ENCODE results near the gene SLC39A12. TPM values are rescaled to one million over a fixed set of nuclear protein-coding genes. Genes with fewer than 3 reads are reported as not detected.
A peak's percentile ranks its signal among the peaks of the same experiment; 100 is the strongest.

SLC39A12 gene
- total and polyA plus RNA-seq, 2 of the 4 experiments (the other 2 are of a cell fraction): not detected

GRCh38 chr10:18044976-18045720 is 93.4 kb downstream of the SLC39A12 start:
- Histone ChIP-seq H2AK5ac (ENCODE audit: low read depth, low read length) (0 out of 2 replicates have a peak overlapping the region, but pooled peaks have one; percentile 60), H2BK120ac (ENCODE audit: low read depth, low read length) (peak overlapping the region; percentile 97), H2AK9ac (replicated peaks; ENCODE audit: low read depth, low read length, poor library complexity) (peak overlapping the region; percentile 81), H3K79me1 (ENCODE audit: low read depth in 1 of 2, low read length in 2 of 2) (no peaks in the 10 kb centered on the region), H3K27me3 (ENCODE audit: control insufficient read depth, insufficient read depth, low read length) (peaks cover under 1% of the 10 kb centered on the region; the same call in 1 of the 2 replicates), H3K9me3 (ENCODE audit: control insufficient read depth, insufficient read depth, low read length) (no peaks in the 10 kb centered on the region), H3K23ac (ENCODE audit: low read depth, low read length) (peak overlapping the region; percentile 80), H3K4me2 (ENCODE audit: low read depth, low read length) (peak overlapping the region; percentile 76), H3K9me1 (ENCODE audit: insufficient read depth, low read length) (peaks cover 8% of the 10 kb centered on the region), H2BK5ac (ENCODE audit: low read depth, low read length, poor library complexity, severe bottlenecking) (peak overlapping the region; percentile 92), H2AFZ (replicated peaks; ENCODE audit: low read length, poor library complexity) (peak overlapping the region; percentile 69), H3K56ac (ENCODE audit: extremely low read depth, insufficient read depth, low read length) (no peak overlapping the region), H3K36me3 (ENCODE audit: control insufficient read depth, insufficient read depth, low read length) (no peaks in the 10 kb centered on the region), H3K4me1 (ENCODE audit: control insufficient read depth, insufficient read depth, low read length) (peaks cover 13% of the 10 kb centered on the region), H3K14ac (replicated peaks; ENCODE audit: low read depth, low read length) (peak overlapping the region; percentile 82; the same call in 1 of the 2 replicates), H4K20me1 (ENCODE audit: insufficient read depth, low read length) (no peaks in the 10 kb centered on the region; the same call in 1 of the 2 replicates), H3K27ac (ENCODE audit: insufficient read depth, low read length) (peak overlapping the region; percentile 71; the same call in 1 of the 2 replicates), H3K9ac (ENCODE audit: low read depth, low read length) (no peak overlapping the region), H4K91ac (ENCODE audit: insufficient read depth, low read depth, low read length) (peak overlapping the region; percentile 69), H4K8ac (ENCODE audit: low read depth in 2 of 2, low read length in 2 of 2) (peak overlapping the region in 1 of 2 experiments; percentile 78; a peak in 3 of 4 replicates), H2BK15ac (ENCODE audit: low read depth, low read length) (peak overlapping the region; percentile 88; the same call in 2 of the 3 replicates), H2BK20ac (ENCODE audit: low read depth, low read length) (peak overlapping the region; percentile 97), H3K4ac (ENCODE audit: low read depth, low read length) (peak overlapping the region; percentile 91), H3K18ac (ENCODE audit: low read depth, low read length) (peak overlapping the region; percentile 98), H3K4me3 (ENCODE audit: insufficient read depth, low read depth, low read length) (no peak overlapping the region), H4K5ac (ENCODE audit: low read depth, low read length) (peak overlapping the region; percentile 92)
- dilution Hi-C loops (cut with HindIII; ENCODE audit: low sequenced_read_pairs, unreplicated experiment) (no loop called here), in situ Hi-C loops (cut with MboI; ENCODE audit: low sequenced_read_pairs) (no loop called here), intact Hi-C loops (cut with micrococcal nuclease) (loop anchor here (2.0 kb wide), 1 partner anchor 64 kb away; no protein-coding TSS in a partner anchor)
- TF ChIP-seq RCOR1 (IDR thresholded peaks at IDR 0.05; ENCODE audit: insufficient replicate concordance, low read length): no peak
- TF ChIP-seq CEBPB (IDR thresholded peaks at IDR 0.05; ENCODE audit: low read depth, low read length): peak; percentile 90
- TF ChIP-seq FOS (IDR thresholded peaks at IDR 0.05; ENCODE audit: low read depth, low read length): peak; percentile 51; the same call in 1 of the 2 replicates
- 60% methylated on average over 3 of the region's 8 CpGs; no CpG with 5 or more reads in 1 of the 2 experiments for WGBS, 2 experiments (ENCODE audit: extremely low coverage in 2 of 2, insufficient read length in 1 of 2)
- POLR2A ChIA-PET (ENCODE audit: unreplicated experiment): no interaction called here
- ATAC-seq (ENCODE audit: low read depth) (peak; percentile 91), DNase-seq (peak; percentile 96)
- CTCF ChIA-PET: interaction anchor here (1.0 kb wide), 1 partner anchor 15 kb away, joined by 3 read pairs; no protein-coding TSS in a partner anchor
- no TSS peak for BruUV-seq (replicated peaks)
